Measurements from ENCODE around the gene CAMK2N2. TPM values are rescaled to one million over a fixed set of nuclear protein-coding genes. Genes with fewer than 3 reads are reported as not detected.
A peak's percentile ranks its signal among the peaks of the same experiment; 100 is the strongest.

The CAMK2N2 gene
- total and polyA plus RNA-seq, 9 of the 15 experiments (the other 6 are each of a cell fraction or from before 2014, with no cell fraction given), result 0.08 to 0.22 (median 0.11) TPM; not detected in 5

DNA sequence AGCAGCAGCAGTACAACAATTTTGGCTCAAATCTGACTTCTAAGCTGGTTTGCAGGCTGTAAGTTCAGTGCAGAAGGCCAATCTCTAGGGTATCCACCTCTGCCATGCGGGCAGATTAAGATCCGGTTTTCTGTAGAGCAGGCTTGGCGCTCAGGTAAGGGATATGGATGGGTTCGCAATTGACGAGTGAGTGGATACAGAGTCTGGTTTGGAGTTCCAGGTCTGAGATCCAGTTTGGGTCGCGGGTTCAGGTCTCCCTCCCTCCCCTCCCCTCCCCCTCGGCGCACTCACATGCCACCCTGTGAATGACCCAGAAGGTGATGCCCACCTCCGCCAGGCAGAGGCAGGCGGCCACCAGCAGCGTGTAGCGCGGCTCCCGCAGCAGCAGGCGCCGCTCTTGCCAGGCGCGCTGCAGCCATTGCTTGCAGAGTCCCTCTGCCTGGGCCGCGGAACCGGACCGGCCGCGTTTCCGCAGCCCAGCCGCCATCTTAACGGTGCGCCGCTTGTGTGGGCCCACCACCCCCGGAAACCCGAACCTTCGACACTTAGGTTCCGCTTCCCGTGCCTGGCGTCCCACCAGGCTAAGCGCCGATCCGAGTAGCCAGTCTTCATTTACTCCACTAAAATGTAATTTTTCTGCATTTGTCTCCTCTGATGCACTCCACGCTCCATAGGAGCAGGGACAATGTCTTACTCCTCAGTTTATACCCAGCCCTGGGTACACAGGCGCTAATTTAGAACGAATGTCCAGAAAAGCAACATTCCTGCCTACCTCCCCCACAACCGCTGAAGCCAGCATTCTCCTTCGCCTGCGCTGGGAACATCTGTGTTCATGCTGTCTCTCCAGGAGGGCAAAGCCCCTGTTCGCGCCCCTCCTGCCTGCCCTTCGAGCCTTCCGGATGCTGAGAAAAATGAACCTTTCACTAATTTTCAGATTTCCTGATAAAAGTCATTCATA is 12.6 kb downstream of the CAMK2N2 start, which contains the start of gene ALG3 (continued):
- TF ChIP-seq, protein P1, sequence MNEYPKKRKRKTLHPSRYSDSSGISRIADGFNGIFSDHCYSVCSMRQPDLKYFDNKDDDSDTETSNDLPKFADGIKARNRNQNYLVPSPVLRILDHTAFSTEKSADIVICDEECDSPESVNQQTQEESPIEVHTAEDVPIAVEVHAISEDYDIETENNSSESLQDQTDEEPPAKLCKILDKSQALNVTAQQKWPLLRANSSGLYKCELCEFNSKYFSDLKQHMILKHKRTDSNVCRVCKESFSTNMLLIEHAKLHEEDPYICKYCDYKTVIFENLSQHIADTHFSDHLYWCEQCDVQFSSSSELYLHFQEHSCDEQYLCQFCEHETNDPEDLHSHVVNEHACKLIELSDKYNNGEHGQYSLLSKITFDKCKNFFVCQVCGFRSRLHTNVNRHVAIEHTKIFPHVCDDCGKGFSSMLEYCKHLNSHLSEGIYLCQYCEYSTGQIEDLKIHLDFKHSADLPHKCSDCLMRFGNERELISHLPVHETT (CRISPR knock-in tag; conservative IDR thresholded peaks at IDR 0.05 in 1 of 2, IDR thresholded peaks at IDR 0.05 in 1 of 2), result peak in 1 of 2 experiments; percentile 42; a peak in 1 of 4 replicates
- TF ChIP-seq DNMT1 (IDR thresholded peaks at IDR 0.05) (no peak), NR2C1 (IDR thresholded peaks at IDR 0.05) (0 out of 2 replicates have a peak, but pooled peaks have one; percentile 21), NR2C1 (tag; IDR thresholded peaks at IDR 0.05) (0 out of 2 replicates have a peak, but pooled peaks have one; percentile 34), ZNF76 (CRISPR knock-in tag; IDR thresholded peaks at IDR 0.05; ENCODE audit: borderline replicate concordance) (0 out of 2 replicates have a peak, but pooled peaks have one; percentile 46), NFIC (IDR thresholded peaks at IDR 0.05) (peak; percentile 76), ZNF785 (CRISPR knock-in tag; IDR thresholded peaks at IDR 0.05) (no peak)
- TF ChIP-seq, protein P2, sequence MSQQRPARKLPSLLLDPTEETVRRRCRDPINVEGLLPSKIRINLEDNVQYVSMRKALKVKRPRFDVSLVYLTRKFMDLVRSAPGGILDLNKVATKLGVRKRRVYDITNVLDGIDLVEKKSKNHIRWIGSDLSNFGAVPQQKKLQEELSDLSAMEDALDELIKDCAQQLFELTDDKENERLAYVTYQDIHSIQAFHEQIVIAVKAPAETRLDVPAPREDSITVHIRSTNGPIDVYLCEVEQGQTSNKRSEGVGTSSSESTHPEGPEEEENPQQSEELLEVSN (IDR thresholded peaks at IDR 0.05; ENCODE audit: borderline replicate concordance in 1 of 2, extremely low read depth in 1 of 2, insufficient read depth in 1 of 2, insufficient read length in 1 of 2, low read depth in 1 of 2, low read length in 1 of 2, poor library complexity in 1 of 2, severe bottlenecking in 1 of 2), result peak in 1 of 2 experiments; percentile 20
- TF ChIP-seq, protein P3, sequence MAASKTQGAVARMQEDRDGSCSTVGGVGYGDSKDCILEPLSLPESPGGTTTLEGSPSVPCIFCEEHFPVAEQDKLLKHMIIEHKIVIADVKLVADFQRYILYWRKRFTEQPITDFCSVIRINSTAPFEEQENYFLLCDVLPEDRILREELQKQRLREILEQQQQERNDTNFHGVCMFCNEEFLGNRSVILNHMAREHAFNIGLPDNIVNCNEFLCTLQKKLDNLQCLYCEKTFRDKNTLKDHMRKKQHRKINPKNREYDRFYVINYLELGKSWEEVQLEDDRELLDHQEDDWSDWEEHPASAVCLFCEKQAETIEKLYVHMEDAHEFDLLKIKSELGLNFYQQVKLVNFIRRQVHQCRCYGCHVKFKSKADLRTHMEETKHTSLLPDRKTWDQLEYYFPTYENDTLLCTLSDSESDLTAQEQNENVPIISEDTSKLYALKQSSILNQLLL (CRISPR knock-in tag; IDR thresholded peaks at IDR 0.05; ENCODE audit: borderline replicate concordance), result no peak
- TF ChIP-seq, protein P4, sequence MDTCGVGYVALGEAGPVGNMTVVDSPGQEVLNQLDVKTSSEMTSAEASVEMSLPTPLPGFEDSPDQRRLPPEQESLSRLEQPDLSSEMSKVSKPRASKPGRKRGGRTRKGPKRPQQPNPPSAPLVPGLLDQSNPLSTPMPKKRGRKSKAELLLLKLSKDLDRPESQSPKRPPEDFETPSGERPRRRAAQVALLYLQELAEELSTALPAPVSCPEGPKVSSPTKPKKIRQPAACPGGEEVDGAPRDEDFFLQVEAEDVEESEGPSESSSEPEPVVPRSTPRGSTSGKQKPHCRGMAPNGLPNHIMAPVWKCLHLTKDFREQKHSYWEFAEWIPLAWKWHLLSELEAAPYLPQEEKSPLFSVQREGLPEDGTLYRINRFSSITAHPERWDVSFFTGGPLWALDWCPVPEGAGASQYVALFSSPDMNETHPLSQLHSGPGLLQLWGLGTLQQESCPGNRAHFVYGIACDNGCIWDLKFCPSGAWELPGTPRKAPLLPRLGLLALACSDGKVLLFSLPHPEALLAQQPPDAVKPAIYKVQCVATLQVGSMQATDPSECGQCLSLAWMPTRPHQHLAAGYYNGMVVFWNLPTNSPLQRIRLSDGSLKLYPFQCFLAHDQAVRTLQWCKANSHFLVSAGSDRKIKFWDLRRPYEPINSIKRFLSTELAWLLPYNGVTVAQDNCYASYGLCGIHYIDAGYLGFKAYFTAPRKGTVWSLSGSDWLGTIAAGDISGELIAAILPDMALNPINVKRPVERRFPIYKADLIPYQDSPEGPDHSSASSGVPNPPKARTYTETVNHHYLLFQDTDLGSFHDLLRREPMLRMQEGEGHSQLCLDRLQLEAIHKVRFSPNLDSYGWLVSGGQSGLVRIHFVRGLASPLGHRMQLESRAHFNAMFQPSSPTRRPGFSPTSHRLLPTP (IDR thresholded peaks at IDR 0.05; ENCODE audit: borderline replicate concordance, extremely low read depth, insufficient read length), result no peak
- TF ChIP-seq, protein P5, sequence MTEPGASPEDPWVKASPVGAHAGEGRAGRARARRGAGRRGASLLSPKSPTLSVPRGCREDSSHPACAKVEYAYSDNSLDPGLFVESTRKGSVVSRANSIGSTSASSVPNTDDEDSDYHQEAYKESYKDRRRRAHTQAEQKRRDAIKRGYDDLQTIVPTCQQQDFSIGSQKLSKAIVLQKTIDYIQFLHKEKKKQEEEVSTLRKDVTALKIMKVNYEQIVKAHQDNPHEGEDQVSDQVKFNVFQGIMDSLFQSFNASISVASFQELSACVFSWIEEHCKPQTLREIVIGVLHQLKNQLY (CRISPR knock-in tag; conservative IDR thresholded peaks at IDR 0.05), result no peak
- TF ChIP-seq, protein P6, sequence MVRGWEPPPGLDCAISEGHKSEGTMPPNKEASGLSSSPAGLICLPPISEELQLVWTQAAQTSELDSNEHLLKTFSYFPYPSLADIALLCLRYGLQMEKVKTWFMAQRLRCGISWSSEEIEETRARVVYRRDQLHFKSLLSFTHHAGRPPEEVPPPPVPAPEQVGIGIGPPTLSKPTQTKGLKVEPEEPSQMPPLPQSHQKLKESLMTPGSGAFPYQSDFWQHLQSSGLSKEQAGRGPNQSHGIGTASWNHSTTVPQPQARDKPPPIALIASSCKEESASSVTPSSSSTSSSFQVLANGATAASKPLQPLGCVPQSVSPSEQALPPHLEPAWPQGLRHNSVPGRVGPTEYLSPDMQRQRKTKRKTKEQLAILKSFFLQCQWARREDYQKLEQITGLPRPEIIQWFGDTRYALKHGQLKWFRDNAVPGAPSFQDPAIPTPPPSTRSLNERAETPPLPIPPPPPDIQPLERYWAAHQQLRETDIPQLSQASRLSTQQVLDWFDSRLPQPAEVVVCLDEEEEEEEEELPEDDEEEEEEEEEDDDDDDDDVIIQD (CRISPR knock-in tag; IDR thresholded peaks at IDR 0.05), result no peak
- TF ChIP-seq, protein P7, sequence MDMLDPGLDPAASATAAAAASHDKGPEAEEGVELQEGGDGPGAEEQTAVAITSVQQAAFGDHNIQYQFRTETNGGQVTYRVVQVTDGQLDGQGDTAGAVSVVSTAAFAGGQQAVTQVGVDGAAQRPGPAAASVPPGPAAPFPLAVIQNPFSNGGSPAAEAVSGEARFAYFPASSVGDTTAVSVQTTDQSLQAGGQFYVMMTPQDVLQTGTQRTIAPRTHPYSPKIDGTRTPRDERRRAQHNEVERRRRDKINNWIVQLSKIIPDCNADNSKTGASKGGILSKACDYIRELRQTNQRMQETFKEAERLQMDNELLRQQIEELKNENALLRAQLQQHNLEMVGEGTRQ (CRISPR knock-in tag; IDR thresholded peaks at IDR 0.05), result no peak

Measured in K562 (cell line).